Measurements from ENCODE around the gene RXYLT1. TPM values are rescaled to one million over a fixed set of nuclear protein-coding genes. Genes with fewer than 3 reads are reported as not detected.

Gene RXYLT1
- total RNA-seq, 1 donor from 2014 or later: 22.7 TPM

GRCh38 chr12:63804746-63805145 lies 25.0 kb downstream of the RXYLT1 start:
- no peak for DNase-seq
- intact Hi-C loops (cut with micrococcal nuclease): no loop called here
- ChIA-PET POLR2A (no interaction called here), CTCF (no interaction called here)
- ATAC-seq (ENCODE audit: low read depth): no peak
- TF ChIP-seq CTCF (IDR thresholded peaks at IDR 0.05): no peak
- H3K27me3 Mint-ChIP-seq: no peaks in the 10 kb centered on the region
- H3K27ac Mint-ChIP-seq: no peak overlapping the region
- H3K4me3 Mint-ChIP-seq: no peak overlapping the region
- peaks cover 16% of the 10 kb centered on the region for H3K36me3 Mint-ChIP-seq (ENCODE audit: low read depth)
- no peaks in the 10 kb centered on the region for H3K4me1 Mint-ChIP-seq
- H3K9me3 Mint-ChIP-seq: no peaks in the 10 kb centered on the region

DNA sequence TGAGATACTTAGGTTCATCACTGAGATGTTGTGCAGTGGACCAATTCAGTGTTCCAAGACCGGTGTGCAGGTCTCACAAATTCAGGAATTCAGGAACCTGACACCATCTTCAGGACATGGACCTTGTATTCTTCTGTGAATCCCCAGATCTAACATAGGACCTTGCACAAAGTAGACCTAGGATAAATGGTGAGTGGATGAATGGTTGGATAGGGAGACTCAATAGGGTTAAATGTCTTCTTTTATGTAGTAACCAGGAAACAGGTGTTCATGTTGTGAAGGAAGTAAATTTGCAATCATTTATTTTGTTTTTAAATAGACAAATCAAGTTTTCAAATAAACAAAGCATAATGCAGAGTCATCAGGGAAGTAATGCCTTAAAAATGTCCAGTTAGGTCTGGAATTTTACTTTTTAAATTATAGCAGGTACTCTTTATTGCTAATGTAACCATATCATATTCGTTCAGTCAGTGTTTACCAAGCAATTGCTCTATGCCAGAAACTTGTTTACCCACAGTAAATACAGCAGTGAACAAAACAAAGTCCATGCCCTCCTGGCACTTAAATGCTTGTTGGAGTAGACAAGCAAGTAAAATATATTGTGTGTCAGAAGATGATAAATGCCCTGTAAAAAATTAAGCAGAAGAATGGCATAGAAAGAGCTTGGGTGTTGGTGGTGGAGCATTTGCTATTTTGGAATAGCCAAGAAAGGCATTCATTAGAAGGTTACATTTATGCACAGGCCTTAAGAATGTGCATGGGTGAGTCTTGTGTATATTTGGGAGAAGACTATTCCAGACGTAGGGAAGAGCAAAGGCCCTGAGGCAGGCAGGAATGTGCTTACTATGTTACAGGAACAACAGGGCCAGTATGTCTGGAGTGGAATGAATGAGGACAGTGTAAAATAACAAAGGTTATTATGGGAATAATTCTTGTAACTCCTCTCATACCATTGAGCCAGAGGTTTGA lies 26.3 kb downstream of the RXYLT1 start:
- ChIA-PET POLR2A (no interaction called here), CTCF (no interaction called here)
- Mint-ChIP-seq H3K4me3 (no peak overlapping the region), H3K9me3 (no peaks in the 10 kb centered on the region), H3K27ac (no peak overlapping the region), H3K36me3 (ENCODE audit: low read depth) (peaks cover 16% of the 10 kb centered on the region), H3K27me3 (no peaks in the 10 kb centered on the region), H3K4me1 (no peaks in the 10 kb centered on the region)
- ATAC-seq (ENCODE audit: low read depth) (no peak), DNase-seq (no peak)
- intact Hi-C loops (cut with micrococcal nuclease): no loop called here
- TF ChIP-seq CTCF (IDR thresholded peaks at IDR 0.05): no peak

DNA sequence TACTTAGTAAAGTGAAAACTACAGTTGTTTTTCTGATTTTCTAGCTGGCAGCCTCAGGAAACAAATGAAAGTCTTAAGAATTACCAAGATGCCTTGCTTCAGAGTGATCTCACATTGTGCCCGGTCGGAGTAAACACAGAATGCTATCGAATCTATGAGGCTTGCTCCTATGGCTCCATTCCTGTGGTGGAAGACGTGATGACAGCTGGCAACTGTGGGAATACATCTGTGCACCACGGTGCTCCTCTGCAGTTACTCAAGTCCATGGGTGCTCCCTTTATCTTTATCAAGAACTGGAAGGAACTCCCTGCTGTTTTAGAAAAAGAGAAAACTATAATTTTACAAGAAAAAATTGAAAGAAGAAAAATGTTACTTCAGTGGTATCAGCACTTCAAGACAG lies 28.9 kb downstream of the RXYLT1 start:
- ATAC-seq (ENCODE audit: low read depth): no peak
- intact Hi-C loops (cut with micrococcal nuclease): no loop called here
- H3K27ac Mint-ChIP-seq: no peak overlapping the region
- H3K9me3 Mint-ChIP-seq: no peaks in the 10 kb centered on the region
- no peaks in the 10 kb centered on the region for H3K4me1 Mint-ChIP-seq
- H3K36me3 Mint-ChIP-seq (ENCODE audit: low read depth): peaks cover 16% of the 10 kb centered on the region
- POLR2A ChIA-PET: no interaction called here
- CTCF ChIA-PET: no interaction called here
- TF ChIP-seq CTCF (IDR thresholded peaks at IDR 0.05): no peak
- no peaks in the 10 kb centered on the region for H3K27me3 Mint-ChIP-seq
- DNase-seq: no peak
- no peak overlapping the region for H3K4me3 Mint-ChIP-seq

DNA sequence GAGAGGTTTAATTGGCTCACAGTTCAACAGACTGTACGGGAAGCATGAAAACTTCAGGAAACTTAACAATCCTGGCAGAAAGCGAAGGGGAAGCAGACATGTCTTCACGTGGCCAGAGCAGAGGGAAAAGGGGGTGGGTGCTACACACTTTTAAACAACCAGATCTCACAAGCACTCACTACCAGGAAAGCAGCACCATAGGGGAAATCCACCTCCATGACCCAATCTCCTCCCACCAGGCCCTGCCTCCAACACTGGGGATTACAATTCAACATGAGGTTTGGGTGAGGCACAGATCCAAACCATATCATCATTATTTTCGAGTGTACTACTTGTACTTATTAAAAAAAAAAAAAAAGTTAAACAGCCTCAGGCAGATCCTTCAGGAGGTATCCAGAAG lies 29.9 kb downstream of the RXYLT1 start:
- H3K4me1 Mint-ChIP-seq: peaks cover 5% of the 10 kb centered on the region
- no peak overlapping the region for H3K27ac Mint-ChIP-seq
- no peaks in the 10 kb centered on the region for H3K9me3 Mint-ChIP-seq
- peaks cover 15% of the 10 kb centered on the region for H3K36me3 Mint-ChIP-seq (ENCODE audit: low read depth)
- POLR2A ChIA-PET: interaction anchor here (0.6 kb wide), 1 partner anchor 27 kb away, joined by 3 read pairs; no protein-coding TSS in a partner anchor
- CTCF ChIA-PET: no interaction called here
- intact Hi-C loops (cut with micrococcal nuclease): no loop called here
- no peak for TF ChIP-seq CTCF (IDR thresholded peaks at IDR 0.05)
- no peaks in the 10 kb centered on the region for H3K27me3 Mint-ChIP-seq
- ATAC-seq (ENCODE audit: low read depth) (no peak), DNase-seq (no peak)
- H3K4me3 Mint-ChIP-seq: no peak overlapping the region

GRCh38 chr12:63811334-63811733 lies 31.6 kb downstream of the RXYLT1 start:
- Mint-ChIP-seq H3K27me3 (no peaks in the 10 kb centered on the region), H3K4me3 (no peak overlapping the region), H3K4me1 (peaks cover 15% of the 10 kb centered on the region), H3K9me3 (no peaks in the 10 kb centered on the region), H3K36me3 (ENCODE audit: low read depth) (peaks cover 6% of the 10 kb centered on the region), H3K27ac (no peak overlapping the region)
- CTCF ChIA-PET: no interaction called here
- TF ChIP-seq CTCF (IDR thresholded peaks at IDR 0.05): no peak
- ATAC-seq (ENCODE audit: low read depth): no peak
- no peak for DNase-seq
- intact Hi-C loops (cut with micrococcal nuclease): no loop called here
- POLR2A ChIA-PET: no interaction called here
